GM19238 (cell line): Measurements from ENCODE around the gene ASB14.

Experiments
- DNase-seq: peaks from one replicate; pipeline ENCODE4 v3.0.0; 2011; ENCODE audit warnings: low spot score; ENCODE audit not compliant: insufficient read length

ASB14 gene

DNA sequence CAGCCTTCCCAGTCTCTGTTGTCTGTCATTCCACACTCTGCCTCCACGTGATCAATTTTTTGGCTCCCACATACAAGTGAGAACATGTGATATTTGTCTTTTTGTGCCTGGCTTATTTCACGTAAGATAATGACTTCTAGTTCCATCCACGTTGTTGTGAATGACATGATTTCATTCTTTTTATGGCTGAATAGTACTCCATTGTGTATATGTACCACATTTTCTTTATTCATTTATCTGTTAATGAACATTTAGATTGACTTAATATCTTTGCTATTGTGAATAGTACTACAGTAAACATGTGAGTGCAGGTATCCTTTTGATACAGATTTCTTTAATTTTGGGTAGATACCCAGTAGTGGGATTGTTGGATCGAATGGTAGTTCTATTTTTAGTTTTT lies 31.4 kb downstream of the ASB14 start:
- no peak for DNase-seq

DNA sequence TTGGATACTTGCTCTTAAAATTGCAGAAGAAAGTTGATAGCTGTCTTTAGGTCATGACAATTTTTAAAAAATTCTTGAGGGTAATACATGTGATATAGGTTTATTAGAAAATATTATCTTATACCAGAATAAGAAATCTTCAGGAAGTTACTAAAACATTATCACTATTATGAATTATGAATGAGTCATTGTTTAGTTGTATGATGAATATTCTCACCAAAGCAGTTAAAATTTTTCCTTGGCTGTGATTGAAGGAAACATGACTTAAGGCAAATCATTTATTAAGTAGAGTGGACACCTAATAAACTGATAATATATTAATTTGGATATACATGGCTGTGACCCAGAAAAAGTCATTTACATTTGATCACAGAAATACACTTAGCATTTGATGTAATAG lies 34.8 kb downstream of the ASB14 start:
- no peak for DNase-seq

DNA sequence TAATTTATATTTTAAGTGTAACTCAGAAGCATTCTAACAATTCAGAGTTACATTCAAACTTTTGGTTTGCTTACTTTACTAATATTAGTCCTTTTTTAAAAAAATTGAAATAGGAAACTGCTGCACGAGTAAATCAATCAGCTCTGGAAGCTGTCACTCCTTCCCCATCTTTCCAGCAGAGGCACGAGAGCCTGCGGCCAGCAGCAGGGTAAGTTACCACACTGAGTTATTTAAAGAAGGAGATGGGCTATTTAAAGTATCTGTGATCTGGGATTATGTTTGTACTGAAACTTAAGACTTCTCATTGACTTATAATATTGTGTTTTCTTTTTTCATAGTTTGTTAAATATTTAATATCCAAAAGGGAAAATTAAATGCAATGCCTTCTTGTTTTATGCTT lies 35.6 kb downstream of the ASB14 start:
- no peak for DNase-seq

DNA sequence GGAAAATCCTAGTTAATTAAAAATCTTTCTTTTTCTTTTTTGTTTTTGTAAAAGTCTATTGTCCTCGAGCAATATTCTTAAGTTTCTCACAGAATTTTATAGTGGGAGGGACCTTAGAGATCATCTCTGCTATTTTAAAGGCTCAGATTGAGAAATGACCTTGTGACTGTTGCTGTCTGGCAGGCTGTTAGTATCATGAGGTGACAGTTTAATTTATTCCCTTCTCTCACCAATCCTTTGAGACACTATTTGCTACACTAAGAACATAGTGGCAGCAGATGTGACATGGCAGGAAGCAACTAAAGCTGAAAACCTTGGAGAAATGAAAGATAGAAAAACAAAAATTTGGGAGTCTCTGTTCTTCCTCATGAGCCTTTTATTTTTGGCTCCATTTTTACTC lies 40.1 kb downstream of the ASB14 start:
- DNase-seq = no peak

DNA sequence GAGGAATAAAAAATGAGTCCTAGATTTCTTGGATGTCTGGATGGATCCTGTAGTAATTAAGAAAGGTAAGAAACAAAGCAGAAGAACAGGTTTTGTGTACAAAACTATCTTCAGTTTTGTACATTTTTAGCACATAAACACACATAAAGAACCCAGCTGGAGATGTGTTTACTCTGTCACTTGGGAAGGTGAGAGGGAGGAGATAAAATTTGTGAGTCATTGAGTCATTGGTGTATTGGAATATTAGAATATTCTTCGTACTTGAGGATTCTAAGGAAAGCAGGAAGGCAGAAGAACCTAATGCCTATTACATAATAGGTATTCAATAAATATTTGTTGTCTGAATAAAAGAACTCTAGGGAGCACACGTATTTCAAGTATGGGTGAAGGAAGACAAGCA lies 47.5 kb downstream of the ASB14 start:
- no peak for DNase-seq

DNA sequence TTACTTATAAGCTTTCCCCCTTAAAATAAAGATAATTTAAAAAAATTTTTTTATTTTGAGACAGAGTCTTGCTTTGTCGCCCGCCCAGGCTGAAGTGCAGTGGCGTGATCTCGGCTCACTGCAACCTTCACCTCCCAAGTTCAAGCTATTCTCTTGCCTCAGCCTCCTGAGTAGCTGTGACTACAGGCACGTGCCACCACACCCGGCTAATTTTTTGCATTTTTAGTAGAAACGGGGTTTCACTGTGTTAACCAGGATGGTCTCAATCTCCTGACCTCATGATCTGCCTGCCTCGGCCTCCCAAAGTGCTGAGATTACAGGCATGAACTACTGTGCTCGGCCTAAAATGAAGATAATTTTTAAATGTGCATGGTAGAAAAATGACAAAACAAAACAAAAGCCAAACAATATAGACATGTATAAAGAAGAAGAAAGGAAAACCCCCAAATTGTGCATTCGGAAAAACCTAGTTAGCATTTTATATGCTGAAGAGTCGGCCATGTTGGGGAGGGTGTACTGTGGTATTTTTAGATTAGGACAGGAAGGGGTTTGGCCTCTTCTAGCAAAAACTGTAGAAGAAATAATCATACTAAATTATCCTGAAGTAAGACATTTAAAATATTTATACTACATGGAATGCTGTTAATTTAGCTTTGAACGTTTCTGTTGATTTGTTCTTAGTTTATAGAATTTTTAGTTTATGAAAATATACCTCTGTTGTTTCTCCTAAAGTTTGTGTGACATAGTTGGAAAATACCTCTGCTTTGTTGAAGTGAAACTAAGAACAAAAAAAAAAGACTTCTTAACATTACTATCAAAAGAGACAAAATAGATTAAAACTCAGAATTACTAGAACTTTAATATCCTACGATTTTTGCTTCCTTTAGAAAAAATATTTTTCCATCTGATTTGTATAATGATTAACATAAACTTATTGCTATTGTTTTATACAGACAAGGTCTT lies 57.6 kb downstream of the ASB14 start:
- no peak for DNase-seq

DNA sequence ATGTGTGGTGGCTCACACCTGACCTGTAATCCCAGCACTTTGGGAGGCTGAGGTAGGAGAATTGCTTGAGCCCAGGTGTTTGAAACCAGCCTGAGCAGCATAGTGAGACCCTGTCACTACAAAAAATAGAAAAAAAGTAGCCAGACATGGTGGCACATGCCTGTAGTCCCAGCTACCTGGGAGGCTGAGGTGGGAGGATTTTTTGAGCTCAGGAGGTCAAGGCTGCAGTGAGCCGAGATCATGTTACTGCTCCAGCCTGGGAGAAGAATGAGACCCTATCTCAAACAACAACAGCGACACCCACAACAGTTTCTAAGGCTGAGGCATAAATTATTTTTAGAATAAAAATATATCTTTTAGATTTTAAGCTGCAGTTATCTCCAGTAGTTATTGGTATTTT lies 58.7 kb downstream of the ASB14 start:
- DNase-seq = no peak

DNA sequence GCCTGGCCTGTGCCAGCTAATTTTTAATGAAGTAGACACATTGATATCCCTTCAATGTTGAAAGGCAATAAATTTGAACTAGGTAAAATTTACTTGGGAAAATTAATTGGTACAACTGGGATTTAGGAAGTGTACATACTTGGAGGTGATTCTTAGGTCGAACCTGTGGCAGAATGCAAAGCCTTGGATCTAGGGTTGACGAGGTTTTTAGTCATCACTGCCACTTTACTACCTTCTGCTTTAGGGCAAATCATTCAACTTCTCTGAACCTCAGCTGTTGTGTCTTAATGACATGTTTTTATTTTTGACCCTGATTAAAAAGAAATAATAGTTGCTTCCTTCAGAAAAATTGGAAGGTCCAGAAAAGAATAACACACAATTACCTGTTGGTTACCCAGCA lies 62.5 kb downstream of the ASB14 start:
- no peak for DNase-seq

DNA sequence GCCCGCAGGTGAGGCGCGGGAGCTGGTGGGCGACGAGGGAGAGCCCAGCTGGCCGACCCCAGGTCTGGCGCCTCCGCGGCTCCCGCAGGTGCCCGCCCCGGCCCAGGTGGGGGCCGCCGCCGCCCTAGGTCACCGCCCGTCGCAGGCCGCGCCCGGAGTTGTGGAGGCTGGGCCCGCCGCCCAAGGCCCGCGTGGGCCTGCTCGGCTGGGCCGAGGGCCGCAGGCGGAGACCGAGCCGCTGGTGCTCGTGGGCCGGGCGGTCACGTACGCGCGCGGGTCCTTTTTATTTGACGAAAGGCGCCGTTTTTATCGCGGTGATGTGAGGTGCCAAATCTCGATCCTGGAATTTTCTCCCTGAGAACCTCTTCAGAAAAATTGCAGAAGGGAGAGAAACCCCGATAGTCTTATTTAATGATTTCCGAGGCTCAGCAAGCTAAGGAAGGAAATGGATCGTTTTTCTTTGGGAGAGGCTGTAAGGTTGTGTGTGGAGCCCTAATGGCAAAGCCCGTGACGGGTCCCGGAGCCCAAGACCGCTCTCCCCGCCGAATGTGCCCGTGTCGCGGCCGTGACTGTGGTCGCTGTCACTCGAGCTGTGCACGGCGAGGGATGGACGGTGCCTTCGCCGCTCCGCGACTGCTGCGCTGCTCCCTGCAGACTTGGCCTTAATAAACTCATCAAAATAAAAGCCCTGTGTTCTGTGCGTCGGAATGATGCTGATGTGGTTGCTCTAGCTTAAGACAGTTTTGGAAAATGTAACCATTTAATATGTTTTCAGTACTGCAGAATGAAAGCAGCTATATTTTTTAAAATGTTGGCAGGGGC lies 64.3 kb downstream of the ASB14 start:
- peak; percentile 31 for DNase-seq

DNA sequence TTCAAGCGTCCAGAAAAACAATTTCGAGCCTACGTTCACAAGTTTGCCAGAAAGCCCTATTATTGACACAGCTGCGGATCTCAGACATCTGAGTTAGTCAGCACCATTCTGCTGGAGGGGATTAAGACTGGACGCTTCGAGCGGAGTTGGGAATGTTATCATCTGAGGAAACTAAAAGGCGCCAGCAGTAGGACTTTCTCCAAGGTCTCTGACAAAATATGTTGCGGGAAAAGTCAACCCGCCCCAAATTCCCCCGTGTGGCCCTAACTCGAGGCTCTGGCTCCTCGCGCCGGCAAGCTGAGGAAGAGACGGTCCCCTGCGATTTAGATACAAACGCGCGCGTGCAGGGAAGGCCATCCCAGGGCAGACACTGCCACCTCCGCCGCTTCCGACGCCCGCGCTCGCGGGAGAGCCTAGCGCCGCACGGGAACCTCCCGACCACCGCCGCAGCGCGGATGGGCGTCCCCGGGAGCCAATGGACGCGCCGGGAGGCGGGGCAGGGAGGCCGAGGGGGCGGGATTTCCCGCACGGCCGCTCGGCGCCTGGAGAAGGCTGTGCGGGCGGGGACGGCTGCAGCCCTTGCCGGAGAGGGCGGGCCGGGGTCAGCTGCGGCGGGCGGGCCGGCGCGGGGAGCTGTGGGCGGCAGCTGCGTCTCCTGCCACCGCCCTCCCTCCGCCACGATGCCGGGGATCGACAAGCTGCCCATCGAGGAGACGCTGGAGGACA lies 65.1 kb downstream of the ASB14 start, which contains the start of gene APPL1:
APPL1 (plus strand) TSS at position 526 of the 726 bp plus-strand sequence; CDS start at position 681, 155 bp downstream.
- peak; percentile 96 for DNase-seq

DNA sequence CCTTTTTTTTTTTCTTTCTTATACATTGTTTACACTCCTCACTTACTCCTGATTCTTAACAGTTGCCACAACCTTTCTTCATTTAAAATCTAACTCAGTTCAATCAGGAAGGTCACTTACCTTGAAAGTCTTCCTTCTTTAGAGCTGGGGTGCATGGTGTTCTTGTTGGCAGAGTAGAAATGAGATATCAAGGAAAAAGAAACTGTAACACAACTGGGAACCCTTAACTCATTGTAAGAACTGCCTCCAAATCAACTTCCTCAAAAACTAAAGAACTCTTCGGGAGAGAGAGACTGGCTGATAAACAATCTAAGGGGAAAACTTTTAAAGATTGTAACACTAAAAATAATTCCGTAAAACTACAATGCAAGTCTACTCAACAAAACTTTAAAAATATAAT lies 66.3 kb downstream of the ASB14 start:
- DNase-seq = no peak

DNA sequence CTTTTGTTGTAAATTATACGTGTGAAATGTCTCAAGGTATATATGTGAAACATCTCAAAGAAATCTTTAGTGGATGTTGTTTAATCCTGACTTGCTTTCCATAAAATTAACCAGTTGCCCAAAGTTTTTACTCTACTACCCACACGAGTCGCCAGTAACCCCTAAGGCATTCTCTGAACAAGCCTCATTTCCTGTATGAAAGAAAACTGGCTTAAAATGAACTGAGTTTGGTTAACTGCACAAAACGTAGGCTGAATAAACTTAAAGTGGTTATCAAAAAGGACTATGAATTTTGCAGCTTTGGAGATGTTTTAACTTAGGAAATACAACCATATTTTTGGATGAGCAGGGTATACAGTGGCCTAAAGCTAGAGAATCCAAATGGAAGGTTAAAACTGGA lies 67.6 kb downstream of the ASB14 start:
- no peak for DNase-seq

DNA sequence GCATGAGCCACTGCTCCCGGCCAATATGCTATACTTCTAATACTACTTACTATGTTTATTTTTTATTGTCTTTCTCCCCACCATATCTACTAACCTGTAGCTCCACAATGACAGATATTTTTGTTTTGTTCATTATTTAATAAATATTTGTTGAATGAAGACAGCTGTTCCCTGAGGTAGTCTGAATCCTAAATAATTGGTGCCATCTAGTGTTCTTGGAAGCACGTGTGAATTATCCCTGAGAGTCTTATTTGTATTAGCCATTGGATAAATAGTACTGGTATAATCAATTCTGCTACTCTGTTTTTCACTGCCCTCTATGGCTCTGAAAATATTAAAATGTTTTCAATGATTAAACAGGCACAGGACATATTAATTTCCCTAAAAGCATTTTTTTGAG lies 70.6 kb downstream of the ASB14 start:
- no peak for DNase-seq
